ENCODE data around the gene CRYBG3. TPM values are rescaled to one million over a fixed set of nuclear protein-coding genes. Genes with fewer than 3 reads are reported as not detected.

CRYBG3 gene
- total RNA-seq, 1 donor from 2014 or later: 18.5 TPM

DNA sequence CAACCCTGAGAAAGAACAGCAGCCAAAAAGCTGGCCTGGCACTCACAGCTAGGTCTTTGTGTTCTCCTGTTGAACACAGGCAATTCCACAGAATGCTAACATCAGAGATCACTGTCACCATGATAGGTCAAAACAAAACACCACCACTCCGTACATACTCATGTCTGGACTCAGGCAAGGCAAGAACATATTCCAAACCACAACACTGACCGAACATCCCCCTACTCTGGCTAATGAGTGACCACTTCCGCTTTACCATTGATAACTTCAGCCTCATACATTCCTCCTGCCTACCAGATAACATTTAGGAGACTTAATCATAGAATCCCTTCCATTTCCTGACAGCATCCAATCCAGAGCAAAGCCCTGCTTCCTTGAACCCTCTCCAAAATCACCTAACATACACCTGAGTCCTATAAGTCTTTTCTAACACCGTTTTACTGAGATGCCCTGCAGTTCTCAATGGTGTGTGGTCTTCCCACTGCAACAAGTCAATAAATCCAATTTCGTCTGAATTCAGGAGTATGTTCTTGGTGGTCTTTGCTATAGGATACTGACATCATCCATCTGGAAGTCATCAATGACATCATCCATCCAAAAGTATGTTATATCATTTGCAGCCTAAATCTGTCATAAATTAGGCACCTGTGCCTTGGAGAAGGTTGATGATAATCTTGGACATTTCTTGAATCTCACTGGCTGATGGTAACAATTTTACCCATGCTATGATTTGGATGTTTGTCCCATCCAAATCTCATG lies 126.7 kb downstream of the CRYBG3 start:
- no peak for DNase-seq (ENCODE audit: low spot score)
- Mint-ChIP-seq H3K4me1 (ENCODE audit: unreplicated experiment) (no peaks in the 10 kb centered on the region), H3K9me3 (ENCODE audit: unreplicated experiment) (no peaks in the 10 kb centered on the region), H3K4me3 (ENCODE audit: unreplicated experiment) (no peak overlapping the region), H3K36me3 (ENCODE audit: low read depth, unreplicated experiment) (peaks cover 15% of the 10 kb centered on the region), H3K27ac (ENCODE audit: unreplicated experiment) (no peak overlapping the region), H3K27me3 (ENCODE audit: unreplicated experiment) (no peaks in the 10 kb centered on the region)
- TF ChIP-seq, protein P1, sequence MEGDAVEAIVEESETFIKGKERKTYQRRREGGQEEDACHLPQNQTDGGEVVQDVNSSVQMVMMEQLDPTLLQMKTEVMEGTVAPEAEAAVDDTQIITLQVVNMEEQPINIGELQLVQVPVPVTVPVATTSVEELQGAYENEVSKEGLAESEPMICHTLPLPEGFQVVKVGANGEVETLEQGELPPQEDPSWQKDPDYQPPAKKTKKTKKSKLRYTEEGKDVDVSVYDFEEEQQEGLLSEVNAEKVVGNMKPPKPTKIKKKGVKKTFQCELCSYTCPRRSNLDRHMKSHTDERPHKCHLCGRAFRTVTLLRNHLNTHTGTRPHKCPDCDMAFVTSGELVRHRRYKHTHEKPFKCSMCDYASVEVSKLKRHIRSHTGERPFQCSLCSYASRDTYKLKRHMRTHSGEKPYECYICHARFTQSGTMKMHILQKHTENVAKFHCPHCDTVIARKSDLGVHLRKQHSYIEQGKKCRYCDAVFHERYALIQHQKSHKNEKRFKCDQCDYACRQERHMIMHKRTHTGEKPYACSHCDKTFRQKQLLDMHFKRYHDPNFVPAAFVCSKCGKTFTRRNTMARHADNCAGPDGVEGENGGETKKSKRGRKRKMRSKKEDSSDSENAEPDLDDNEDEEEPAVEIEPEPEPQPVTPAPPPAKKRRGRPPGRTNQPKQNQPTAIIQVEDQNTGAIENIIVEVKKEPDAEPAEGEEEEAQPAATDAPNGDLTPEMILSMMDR (IDR thresholded peaks at IDR 0.05; ENCODE audit: unreplicated experiment): no peak

DNA sequence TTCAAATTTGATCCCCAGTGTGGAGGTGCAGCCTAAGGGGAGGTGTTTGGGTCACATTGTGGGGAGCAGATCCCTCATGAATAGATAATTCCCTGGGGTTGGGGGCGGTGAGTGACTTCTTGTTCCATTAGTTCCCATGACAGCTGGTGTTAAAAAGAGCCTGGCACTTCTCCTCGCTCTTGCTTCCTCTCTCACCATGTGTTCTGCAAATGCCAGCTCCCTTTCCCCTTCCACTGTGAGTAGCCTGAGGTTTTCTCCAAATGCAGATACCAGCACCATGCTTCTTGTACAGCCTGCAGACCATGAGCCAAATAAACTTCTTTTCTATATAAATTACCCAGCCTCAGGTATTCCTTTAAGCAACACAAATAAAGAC lies 127.3 kb downstream of the CRYBG3 start:
- Mint-ChIP-seq H3K4me1 (ENCODE audit: unreplicated experiment) (no peaks in the 10 kb centered on the region), H3K27me3 (ENCODE audit: unreplicated experiment) (no peaks in the 10 kb centered on the region), H3K4me3 (ENCODE audit: unreplicated experiment) (no peak overlapping the region), H3K27ac (ENCODE audit: unreplicated experiment) (no peak overlapping the region), H3K9me3 (ENCODE audit: unreplicated experiment) (no peaks in the 10 kb centered on the region), H3K36me3 (ENCODE audit: low read depth, unreplicated experiment) (peaks cover 14% of the 10 kb centered on the region)
- TF ChIP-seq, protein P1 (IDR thresholded peaks at IDR 0.05; ENCODE audit: unreplicated experiment): no peak
- DNase-seq (ENCODE audit: low spot score): no peak

DNA sequence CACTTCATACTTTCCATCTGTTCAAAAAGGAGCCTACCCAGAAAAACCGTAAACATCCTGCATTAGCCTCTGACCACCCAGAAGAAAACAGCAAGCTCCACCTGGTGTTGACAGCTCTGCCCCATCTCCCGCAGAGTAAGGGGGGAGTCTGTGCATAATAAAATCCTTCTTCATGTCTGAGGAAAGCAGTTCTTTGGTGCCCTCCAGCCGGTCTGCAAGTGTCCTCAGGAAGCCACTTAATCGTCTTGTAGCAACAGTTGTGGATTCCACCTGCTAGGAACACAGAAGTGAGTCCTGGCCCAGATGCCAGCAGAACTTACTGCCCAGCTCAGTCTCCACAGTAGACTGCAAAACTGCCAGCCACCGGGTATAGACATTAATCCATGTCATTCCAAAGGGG lies 127.9 kb downstream of the CRYBG3 start:
- H3K4me3 Mint-ChIP-seq (ENCODE audit: unreplicated experiment): no peak overlapping the region
- H3K9me3 Mint-ChIP-seq (ENCODE audit: unreplicated experiment): no peaks in the 10 kb centered on the region
- no peak for DNase-seq (ENCODE audit: low spot score)
- H3K27me3 Mint-ChIP-seq (ENCODE audit: unreplicated experiment): no peaks in the 10 kb centered on the region
- peaks cover 14% of the 10 kb centered on the region for H3K36me3 Mint-ChIP-seq (ENCODE audit: low read depth, unreplicated experiment)
- no peaks in the 10 kb centered on the region for H3K4me1 Mint-ChIP-seq (ENCODE audit: unreplicated experiment)
- TF ChIP-seq, protein P1 (IDR thresholded peaks at IDR 0.05; ENCODE audit: unreplicated experiment): no peak
- no peak overlapping the region for H3K27ac Mint-ChIP-seq (ENCODE audit: unreplicated experiment)

DNA sequence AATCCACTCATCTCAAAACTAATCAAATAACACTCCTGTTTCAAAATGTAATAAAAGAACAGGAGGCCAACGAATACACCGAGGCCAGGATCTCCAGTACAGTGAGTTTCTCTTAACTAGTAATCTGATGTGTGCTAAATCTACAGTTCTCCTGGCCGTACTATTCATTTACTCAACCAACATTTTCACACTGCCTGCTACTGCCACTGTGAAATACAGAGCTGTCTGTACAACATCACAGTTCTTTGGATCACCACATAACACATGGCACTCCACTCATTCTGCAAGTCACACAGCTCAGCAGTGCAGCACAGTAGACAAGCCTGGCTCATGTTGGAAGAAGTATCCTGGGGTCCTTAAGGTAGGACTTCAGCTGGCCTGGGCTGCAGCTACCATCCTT lies 128.5 kb downstream of the CRYBG3 start:
- TF ChIP-seq, protein P1 (IDR thresholded peaks at IDR 0.05; ENCODE audit: unreplicated experiment): no peak
- Mint-ChIP-seq H3K36me3 (ENCODE audit: low read depth, unreplicated experiment) (peaks cover 14% of the 10 kb centered on the region), H3K27ac (ENCODE audit: unreplicated experiment) (no peak overlapping the region), H3K9me3 (ENCODE audit: unreplicated experiment) (no peaks in the 10 kb centered on the region), H3K4me1 (ENCODE audit: unreplicated experiment) (no peaks in the 10 kb centered on the region), H3K27me3 (ENCODE audit: unreplicated experiment) (peaks cover 1% of the 10 kb centered on the region), H3K4me3 (ENCODE audit: unreplicated experiment) (no peak overlapping the region)
- DNase-seq (ENCODE audit: low spot score): no peak

DNA sequence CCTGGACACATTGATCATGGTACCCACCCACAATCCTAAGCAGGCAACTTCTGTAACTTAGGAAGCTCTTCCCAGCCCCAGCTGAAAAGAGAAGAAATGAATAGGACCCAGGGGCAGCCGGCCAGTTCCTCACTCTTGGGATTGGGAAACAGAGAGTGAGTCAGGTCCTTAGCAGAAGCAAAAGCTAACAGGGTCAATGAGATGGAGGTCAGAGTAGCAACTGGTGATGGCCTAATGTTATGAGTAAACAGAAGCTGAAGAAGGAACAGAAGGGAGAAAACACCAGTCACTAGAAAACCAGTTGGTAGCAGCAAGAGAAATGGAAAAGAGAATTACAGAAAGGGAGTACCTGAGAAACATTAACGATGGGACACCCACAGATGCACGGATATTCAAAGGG lies 130.5 kb downstream of the CRYBG3 start:
- no peaks in the 10 kb centered on the region for H3K9me3 Mint-ChIP-seq (ENCODE audit: unreplicated experiment)
- H3K27me3 Mint-ChIP-seq (ENCODE audit: unreplicated experiment): peaks cover 1% of the 10 kb centered on the region
- H3K27ac Mint-ChIP-seq (ENCODE audit: unreplicated experiment): no peak overlapping the region
- H3K36me3 Mint-ChIP-seq (ENCODE audit: low read depth, unreplicated experiment): peaks cover 9% of the 10 kb centered on the region
- no peaks in the 10 kb centered on the region for H3K4me1 Mint-ChIP-seq (ENCODE audit: unreplicated experiment)
- DNase-seq (ENCODE audit: low spot score): no peak
- no peak overlapping the region for H3K4me3 Mint-ChIP-seq (ENCODE audit: unreplicated experiment)
- TF ChIP-seq, protein P1 (IDR thresholded peaks at IDR 0.05; ENCODE audit: unreplicated experiment): no peak
